ENCODE data around the gene SLC17A3.

- TF ChIP-seq CTCF (IDR thresholded peaks at IDR 0.05) = no peak
- TF ChIP-seq TCF7L2 (IDR thresholded peaks at IDR 0.05; ENCODE audit: low read depth, low read length) = no peak
- TF ChIP-seq POLR2AphosphoS5 (IDR thresholded peaks at IDR 0.05; ENCODE audit: low read depth, low read length) = no peak
- TF ChIP-seq SIN3A (IDR thresholded peaks at IDR 0.05; ENCODE audit: borderline replicate concordance, insufficient read depth, low read depth, low read length) = no peak
- TF ChIP-seq REST (IDR thresholded peaks at IDR 0.05; ENCODE audit: insufficient read depth in 1 of 2, low read depth in 2 of 2, low read length in 1 of 2) = no peak
Observed at GRCh38 chr6:25835442-25836283, 38.4 kb downstream of the SLC17A3 start.
